Stimulated activated CD4-positive, alpha-beta T cell treated with anti-CD3 and anti-CD28 coated beads, Interleukin-12 subunit alpha, Interleukin-12 subunit beta, amount 100 ng/mL, for 4 hours (primary cell): Measurements from ENCODE around the gene DISC1.
A peak's percentile ranks its signal among the peaks of the same experiment; 100 is the strongest.
"Not testable (repeated sequence)": the region's sequence is repeated elsewhere in the genome, so short reads cannot be mapped to it uniquely, and the experiment has no call there.

Experiments
- DNase-seq: peaks from one replicate; pipeline ENCODE4 v3.0.0-alpha.2; 2020

The DISC1 gene

DNA sequence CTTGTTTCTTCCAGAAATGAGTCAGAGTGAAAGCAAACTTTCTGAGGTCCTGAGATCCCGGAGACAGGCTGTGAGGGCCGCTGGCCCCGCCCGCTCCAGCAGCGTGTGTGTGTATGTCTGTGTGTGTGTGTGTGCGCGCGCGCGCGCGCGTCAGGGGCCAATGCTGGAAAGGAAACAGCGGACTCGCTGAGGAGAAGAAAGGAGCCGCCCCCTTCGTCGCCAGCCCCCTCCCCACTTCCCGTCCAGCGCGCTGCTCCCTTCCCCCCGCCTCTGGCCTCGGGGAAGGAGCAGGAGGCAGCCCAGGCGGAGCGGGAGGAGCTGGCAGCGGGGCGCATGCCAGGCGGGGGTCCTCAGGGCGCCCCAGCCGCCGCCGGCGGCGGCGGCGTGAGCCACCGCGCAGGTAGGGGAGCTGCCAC is at the start of gene DISC1:
Gene DISC1 (plus strand): TSS at position 256 of the 416 bp plus-strand sequence. CDS start 78 bp downstream, at position 334.
- peak; percentile 51 for DNase-seq

- no peak for DNase-seq
Measured at GRCh38 chr1:231576804-231577718, 49.5 kb upstream of the DISC1 start.

DNA sequence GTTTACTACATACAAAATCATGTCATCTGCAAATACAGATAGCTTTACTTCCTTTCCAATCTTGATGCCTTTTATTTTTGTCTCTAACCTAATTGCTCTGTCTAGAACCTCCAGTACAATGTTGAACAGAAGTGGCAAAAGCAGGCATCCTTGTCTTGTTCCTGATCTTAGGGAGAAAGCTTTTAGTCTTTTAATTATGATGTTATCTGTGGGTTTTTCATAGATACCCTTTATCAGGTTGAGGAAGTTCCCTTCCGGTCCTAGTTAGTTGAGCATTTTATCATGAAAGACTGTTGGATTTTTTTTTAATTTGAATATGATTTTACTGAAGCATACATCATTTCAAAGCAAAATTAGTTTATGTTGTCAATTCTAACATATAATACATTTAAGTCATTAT is 45.7 kb upstream of the DISC1 start:
- DNase-seq = no peak

DNA sequence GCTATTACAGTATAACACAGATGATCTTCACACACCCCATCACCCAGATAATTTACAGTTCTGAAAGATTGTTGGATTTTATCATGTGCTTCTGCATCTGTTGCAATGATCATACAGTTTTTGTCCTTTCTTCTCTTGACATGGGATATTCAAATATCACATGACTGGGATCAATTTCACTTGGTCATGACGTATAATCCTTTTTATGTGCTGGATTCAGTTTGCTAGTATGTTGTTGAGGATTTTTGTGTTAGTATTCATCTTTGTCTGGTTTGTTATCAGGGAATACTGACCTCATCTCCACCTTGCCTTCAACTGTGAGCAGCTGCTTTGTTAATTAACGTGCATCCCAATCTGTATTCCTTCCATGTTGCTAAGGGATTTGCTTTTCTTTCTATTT is 44.7 kb upstream of the DISC1 start:
- no peak for DNase-seq

- no peak for DNase-seq
Measured at GRCh38 chr1:231583376-231583775, 43.2 kb upstream of the DISC1 start.

DNA sequence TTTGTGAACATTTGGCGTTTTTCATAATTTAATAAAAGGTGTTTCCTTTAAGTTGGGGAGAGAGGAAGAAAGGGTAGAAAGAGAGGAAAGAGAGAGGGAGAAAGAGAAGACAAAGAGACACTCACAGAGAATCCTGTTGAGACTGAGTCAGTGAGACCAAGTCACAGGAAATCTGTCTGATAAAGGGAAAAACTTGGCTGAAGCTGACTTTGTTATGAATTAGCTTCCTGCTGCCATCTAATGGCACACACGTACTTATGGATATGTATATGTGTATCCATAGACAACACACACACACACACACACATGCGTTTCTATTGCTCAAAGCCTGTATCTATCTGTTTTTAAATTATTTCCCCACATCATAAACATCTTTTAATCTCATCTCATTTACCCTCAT is 42.5 kb upstream of the DISC1 start:
- DNase-seq = no peak

DNA sequence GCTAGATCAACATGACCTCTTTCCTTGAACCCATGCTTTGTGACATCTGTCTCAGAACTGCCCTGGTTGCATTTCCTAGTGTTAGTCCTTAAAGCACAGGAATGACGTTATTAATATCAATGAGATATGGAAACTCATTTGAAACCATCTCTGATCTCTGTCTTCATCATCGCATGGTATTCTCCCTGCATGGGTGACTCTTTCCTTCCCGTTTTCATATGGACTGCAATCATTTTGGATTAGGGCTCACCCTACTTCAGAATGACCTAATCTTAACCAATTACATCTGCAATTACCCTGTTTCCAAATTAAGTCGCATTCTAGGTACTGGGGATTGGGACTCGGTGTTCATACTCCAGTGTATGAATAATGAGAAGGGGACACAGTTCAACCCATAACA is 41.7 kb upstream of the DISC1 start:
- no peak for DNase-seq

DNA sequence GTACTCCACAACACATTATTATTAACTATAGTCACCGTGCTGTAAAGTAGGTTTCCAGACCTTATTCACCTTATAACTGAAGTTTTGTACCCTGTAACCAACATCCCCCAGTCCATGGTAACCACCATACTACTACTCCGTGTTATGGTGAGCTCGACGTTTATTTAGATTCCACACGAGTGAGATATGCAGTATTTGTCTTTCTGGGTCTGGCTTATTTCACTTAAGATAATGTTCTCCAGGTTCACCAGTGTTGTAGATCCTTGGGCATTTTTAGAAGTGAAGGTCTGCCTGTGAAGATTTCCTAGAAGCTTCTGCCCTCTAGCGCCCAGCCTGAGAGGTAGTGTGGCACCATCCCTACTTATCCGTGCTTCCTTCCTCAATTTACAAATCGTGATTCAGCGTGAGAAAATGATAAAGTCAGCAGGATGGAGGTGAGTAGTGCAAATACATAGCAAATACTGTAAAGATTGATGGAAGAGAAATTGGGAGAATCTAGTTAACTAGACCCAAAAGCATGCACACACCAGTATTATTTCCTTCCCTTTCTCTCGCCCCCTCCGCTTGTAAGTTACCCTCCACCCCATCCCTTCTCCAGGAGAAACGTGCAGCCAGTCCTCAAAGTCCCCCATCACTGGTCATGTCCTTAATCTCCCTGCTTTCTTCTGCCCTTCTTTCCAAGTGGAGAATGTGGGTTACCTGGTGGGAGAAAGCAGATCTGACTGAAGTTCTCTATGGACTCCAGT is 36.0 kb upstream of the DISC1 start:
- DNase-seq = peak; percentile 32

GRCh38 chr1:231591466-231591865 is 35.1 kb upstream of the DISC1 start:
- DNase-seq = no peak

DNA sequence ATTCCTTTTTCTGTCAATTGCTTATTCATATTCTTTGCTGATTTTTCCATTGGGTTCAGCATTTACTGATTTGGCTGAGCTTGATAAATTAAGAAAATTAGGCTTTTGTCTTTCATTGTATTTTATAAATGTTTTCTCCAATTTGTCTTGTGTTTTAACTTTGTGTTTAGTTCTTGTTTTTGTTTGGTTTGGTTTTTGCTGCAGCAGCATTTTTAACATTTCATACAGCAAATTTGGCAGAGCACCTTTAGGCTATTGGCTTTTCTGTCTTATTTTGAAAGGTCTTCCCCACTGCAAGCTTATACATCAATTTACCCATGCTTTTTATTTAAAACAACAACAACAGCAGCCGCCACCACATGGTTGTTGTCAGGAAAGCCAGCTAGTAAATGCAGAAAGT is 33.8 kb upstream of the DISC1 start:
- DNase-seq = no peak

DNA sequence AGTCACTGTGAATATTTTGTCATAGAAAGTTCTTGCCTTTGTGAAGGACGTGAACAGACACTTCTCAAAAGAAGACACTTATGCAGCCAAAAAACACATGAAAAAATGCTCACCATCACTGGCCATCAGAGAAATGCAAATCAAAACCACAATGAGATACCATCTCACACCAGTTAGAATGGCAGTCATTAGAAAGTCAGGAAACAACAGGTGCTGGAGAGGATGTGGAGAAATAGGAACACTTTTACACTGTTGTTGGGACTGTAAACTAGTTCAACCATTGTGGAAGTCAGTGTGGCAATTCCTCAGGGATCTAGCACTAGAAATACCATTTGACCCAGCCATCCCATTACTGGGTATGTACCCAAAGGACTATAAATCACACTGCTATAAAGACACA is 33.3 kb upstream of the DISC1 start:
- not testable (repeated sequence) for DNase-seq

GRCh38 chr1:231594123-231594522 is 32.5 kb upstream of the DISC1 start:
- no peak for DNase-seq

DNA sequence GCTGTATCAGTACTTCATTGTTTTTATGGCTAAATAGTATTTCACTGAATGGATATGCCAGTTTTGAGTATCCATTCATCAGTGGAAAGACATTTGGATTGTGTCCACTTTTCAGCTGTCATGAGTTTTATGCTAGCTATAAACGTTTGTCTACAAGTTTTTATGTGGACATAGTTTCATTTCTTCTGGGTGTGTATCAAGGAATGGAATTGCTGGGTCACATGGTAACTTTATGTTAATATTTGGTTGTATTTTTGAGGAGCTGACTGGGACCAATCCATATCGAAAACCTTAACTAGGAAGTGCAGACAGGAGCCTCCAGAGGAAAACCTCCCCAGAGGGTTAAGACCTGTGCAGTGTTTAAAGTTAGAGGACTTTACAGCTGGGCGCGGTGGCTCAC is 31.8 kb upstream of the DISC1 start:
- DNase-seq = no peak

DNA sequence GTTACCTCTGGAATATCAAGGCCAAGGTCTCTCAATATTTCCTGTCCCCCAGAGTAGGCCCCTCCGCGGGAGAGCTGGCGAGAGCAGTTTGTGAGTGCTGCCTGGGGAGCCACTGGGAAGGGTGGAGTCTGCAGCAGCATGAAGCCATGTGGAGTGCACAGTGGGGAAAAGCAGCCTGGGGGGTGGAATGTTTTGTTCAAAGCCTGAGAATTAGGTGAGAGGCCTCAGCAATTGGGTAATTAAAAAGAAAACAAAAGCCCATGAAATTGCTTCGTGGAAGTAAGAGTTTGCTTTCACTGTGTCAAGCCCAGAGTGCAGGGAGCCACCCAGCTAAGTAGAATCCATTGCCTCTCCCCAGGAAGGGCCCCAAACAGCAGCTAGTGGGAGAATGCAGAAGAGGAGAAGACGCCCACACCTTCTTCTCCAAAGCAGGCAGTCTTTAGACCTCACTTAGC is 30.2 kb upstream of the DISC1 start:
- no peak for DNase-seq

- DNase-seq = no peak
Measured at GRCh38 chr1:231597971-231598370, 28.6 kb upstream of the DISC1 start.

DNA sequence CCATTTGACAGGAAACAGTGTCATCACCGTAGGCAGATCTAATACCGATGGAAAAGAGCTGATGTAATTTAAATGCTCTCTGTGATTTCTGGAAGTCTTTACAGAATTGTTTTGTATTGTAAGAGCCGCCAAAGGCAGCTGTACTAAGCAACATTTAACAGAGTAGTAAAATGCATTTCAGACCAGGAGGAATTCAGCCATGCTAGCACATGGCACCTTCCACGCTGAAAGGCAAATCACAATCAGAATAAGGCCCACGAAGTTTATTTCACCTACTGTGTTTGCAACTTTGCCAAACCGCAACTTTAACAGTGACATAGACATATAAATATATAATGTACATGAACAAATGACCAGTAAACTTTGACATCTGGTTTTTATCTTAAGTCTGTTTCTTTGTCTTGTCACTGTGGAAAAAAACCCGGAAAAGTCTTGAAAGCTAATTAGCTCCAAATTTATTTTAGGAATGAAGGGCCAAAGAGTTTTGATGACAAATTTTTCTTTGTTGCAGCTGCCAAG is 26.1 kb upstream of the DISC1 start:
- no peak for DNase-seq

DNA sequence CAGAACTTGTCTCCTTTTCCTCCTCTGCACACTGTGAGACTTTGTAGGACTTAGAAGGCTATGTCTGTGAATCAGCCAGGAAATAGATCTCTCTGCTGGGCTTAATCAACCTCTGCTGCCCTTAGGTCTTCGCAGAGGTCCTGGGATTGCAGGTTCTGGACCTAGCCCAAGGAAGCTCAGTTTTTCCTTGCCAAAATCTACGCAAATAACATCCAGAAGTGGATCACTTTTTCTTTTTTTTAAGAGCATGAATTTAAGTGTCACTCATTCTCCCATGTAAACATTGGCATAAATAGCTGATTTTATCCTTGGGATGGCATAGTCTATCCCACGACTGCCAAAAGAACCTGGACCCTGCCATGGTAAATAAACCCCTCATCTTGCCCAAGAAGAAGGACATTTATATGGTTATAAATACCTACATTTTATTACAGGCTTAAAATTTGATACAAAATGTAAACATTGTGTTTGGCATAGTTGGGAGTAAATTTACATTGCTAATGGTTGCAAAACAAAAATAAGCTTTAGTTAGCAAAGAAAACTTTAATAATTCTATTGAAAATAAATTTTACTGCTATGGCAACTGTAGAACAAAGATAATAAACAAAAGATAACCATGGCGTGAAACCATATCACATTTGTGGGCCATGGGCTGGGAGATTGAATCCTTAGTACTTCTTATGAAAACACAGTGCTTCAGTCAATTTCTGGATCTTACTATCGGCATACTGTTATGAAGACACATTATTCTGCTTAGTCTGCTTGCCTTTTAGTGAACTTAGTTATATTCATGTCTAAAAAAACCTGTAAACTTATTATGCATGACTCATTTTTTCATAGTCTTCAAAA is 24.5 kb upstream of the DISC1 start:
- DNase-seq = no peak

DNA sequence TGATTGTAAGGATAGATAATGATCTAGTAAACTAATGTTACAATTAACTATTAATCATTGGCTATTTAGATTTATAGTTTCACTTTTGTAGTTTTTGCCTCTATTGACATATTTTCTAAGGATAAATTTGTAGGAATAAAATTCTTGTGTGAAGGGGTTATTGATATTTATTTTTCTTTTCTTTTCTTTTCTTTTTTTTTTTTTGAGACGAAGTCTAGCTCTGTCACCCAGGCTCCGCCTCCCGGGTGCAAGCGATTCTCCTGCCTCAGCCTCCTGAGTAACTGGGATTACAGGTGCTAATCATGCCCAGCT is 24.0 kb upstream of the DISC1 start:
- DNase-seq = no peak

DNA sequence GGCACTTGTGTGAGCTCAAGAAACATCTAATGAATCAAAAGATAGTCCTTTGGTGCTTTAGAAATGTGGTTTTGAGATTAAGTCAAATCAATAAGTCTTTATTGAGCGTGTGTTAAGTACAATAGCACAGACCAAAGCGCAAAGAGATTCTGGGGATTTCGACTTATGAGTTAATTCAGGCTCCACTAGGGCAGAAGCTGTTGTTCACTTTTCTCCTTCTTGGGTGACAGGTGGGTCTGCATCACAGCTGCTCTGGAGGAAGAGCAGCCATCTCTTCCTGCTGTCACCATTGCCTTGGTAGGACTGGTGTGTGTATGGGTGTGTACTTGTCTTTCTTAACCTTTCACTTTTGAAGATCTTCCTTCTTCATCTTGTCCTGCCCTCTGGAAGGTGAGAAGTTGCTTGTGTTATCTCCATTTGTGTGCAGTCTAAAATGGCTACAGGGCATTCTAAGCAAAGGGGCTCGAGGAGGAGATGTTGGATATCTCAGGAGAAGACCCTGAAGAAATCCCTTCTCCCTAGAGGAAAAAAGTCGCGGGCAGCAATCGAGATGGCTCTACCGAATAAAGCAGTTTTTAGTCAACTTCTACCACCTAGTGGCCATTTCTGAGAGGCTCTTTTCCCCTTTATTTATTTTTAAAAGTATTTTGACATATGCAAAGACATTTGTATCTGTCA is 22.9 kb upstream of the DISC1 start:
- DNase-seq = no peak

GRCh38 chr1:231604276-231604621 is 22.3 kb upstream of the DISC1 start:
- DNase-seq = no peak

- DNase-seq = no peak
Measured at GRCh38 chr1:231605149-231606100, 21.2 kb upstream of the DISC1 start.
